ENCODE data around the gene ANKRD55.

GRCh38 chr5:56277573-56277972 is 44.4 kb upstream of the ANKRD55 start:
- TF ChIP-seq CTCF (IDR thresholded peaks at IDR 0.05), result no peak
- no peak for TF ChIP-seq POLR2AphosphoS5 (IDR thresholded peaks at IDR 0.05)

Data from sigmoid colon (tissue), 4 donors.